Stimulated activated CD8-positive, alpha-beta memory T cell treated with anti-CD3 and anti-CD28 coated beads, Interleukin-4, amount 100 ng/mL, for 4 hours (primary cell): ENCODE results near the gene UGT1A6.
"Not testable (repeated sequence)": the region's sequence is repeated elsewhere in the genome, so short reads cannot be mapped to it uniquely, and the experiment has no call there.

ENCODE experiments used
- DNase-seq, 2 donors: peaks; one replicate each; pipeline ENCODE4 v3.0.0-alpha.2; 2020; ENCODE audit warnings: low read depth in 2 of 2, low spot score in 1 of 2

Gene UGT1A6

DNA sequence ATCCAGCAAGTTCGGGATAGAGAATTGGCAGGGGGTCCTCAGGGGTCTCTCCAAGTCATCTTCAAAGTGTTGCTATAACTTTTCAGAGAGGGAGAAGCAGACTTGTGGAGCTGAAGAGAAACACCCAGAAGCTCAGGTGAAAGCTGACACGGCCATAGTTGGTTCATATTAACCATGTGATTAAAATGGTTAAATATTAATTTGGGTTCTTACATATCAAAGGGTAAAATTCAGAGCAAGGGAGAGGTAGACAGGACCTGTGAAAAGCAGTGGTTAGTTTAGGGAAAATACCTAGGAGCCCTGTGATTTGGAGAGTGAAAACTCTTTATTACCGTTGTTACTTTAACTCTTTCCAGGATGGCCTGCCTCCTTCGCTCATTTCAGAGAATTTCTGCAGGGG is at the start of gene UGT1A6:
Gene UGT1A6, plus strand, starts transcription at position 243 of the 400 bp plus-strand sequence. Its CDS starts 115 bp downstream, at position 358.
- DNase-seq: no peak

GRCh38 chr2:233643128-233643527 is 49.6 kb upstream of the UGT1A6 start:
- DNase-seq: no peak

GRCh38 chr2:233646033-233646432 is 46.7 kb upstream of the UGT1A6 start:
- not testable (repeated sequence) for DNase-seq

DNA sequence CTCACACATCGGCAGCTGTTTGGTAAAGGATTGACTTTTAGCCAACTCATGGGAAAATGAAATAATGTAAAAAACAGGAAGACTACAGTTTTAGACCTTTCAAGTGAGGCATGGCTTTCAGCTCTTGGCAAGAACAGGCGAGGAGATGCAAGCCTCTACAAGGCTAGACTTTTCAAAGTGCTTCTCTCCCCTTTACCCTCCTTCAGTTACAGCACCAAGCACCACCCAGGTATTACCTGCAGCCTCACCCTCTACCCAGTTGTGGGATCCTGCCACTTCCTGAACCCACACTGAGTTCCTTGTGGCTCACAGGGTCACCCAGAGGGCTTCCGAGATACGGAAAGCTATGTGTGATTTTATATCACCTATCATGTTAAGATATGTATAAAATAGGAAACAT is 41.7 kb upstream of the UGT1A6 start:
- DNase-seq: no peak

DNA sequence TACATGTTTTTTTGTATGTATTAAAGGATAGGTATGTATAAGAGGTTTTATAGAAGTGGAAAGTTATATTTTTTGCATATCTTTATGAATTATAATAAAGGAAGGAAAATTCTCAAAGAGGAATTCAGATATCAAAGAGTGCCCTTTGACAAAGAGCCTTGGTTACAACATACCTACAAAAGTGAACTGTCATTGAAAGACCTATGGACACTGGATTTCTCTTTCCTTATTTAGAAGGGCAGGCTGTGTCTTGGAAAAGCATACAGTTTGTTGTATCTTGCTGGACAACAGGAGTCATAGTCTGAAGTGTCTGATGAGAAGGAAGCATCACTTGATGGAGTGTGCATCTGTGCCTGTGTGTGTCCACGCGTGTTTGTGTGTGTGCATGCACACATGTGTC is 41.3 kb upstream of the UGT1A6 start:
- DNase-seq: no peak

DNA sequence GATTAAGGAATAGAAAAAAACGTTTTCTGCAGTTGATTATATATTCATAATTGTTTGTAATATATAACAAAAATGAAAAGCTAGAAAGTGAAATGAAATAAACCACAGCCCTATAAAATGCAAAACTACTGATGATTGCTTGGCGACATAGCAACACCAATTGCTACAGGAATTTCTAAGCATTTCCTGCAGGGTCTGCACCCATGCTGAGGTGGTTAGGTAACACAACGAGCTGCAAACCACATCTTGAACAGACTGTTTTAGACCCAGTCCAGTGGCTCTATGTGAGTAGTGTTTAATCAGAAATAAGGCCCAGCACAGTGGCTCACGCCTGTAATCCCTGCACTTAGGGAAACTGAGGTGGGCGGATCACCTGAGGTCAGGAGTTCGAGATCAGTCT is 38.2 kb upstream of the UGT1A6 start:
- DNase-seq: no peak

- DNase-seq: no peak
Measured at GRCh38 chr2:233655043-233655442, 37.6 kb upstream of the UGT1A6 start.

GRCh38 chr2:233655943-233656342 is 36.7 kb upstream of the UGT1A6 start:
- DNase-seq: not testable (repeated sequence)

GRCh38 chr2:233656443-233656842 is 36.2 kb upstream of the UGT1A6 start:
- no peak for DNase-seq

DNA sequence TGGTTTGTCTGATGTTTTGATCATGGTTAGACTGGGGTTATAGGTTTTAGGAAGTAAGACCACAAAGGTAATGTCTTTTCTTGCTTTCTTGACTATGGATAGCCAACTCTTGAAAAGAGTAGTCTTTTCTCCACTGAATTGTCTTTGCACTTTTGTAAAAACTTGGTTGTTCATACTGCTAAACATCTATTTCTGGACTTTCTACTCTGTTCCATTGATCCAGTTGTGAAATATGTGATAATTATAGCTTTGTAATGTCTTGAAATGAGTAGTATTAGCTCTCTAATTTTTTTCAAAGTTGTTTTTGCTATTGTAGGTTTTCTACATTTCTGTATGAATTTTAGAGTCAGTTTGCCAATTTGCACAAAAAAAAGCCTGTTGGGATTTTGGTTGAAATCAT is 34.1 kb upstream of the UGT1A6 start:
- no peak for DNase-seq

DNA sequence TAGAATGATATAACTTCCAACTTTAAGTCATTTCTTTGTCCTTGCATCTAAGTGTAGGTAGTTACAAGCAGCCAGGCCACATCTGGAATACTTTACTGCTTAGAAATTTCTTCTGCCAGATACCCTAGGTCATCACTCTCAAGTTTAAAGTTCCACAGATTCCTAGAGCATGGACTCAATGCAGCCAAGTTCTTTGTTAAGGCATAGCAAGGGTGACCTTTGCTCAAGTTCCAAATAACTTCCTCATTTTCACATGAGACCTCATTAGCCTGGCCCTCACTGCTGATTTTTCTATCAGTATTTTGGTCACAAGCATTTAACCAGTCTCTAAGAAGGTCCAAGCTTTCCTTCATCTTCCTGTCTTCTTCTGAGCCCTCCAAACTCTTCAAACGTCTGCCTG is 28.8 kb upstream of the UGT1A6 start:
- no peak for DNase-seq

DNA sequence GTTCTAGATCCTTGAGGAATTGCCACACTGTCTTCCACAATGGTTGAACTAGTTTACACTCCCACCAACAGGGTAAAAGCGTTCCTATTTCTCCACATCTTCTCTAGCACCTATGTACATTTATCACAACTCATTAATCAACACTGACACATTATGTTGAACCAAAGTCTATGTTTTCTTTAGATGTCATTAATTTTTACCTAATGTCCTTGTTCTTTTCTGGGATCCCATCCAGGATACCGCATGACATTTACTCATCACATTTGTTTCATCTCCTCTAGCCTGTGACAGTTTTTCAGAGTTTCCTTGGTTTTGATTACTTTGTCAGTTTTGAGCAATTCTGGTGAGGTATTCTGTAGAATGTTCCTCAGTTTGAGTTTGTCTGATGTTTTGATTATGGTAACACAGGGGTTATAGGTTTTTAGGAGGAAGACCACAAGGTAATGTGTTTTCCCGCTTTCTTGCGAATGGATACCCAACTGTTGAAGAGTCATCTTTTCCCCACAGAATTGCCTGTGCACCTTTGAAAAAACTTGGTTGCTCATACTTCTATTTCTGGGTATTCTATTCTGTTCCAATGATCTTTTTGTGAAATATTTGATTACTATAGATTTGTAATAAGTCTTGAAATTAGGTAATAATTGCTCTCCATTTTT is 24.0 kb upstream of the UGT1A6 start:
- no peak for DNase-seq

DNA sequence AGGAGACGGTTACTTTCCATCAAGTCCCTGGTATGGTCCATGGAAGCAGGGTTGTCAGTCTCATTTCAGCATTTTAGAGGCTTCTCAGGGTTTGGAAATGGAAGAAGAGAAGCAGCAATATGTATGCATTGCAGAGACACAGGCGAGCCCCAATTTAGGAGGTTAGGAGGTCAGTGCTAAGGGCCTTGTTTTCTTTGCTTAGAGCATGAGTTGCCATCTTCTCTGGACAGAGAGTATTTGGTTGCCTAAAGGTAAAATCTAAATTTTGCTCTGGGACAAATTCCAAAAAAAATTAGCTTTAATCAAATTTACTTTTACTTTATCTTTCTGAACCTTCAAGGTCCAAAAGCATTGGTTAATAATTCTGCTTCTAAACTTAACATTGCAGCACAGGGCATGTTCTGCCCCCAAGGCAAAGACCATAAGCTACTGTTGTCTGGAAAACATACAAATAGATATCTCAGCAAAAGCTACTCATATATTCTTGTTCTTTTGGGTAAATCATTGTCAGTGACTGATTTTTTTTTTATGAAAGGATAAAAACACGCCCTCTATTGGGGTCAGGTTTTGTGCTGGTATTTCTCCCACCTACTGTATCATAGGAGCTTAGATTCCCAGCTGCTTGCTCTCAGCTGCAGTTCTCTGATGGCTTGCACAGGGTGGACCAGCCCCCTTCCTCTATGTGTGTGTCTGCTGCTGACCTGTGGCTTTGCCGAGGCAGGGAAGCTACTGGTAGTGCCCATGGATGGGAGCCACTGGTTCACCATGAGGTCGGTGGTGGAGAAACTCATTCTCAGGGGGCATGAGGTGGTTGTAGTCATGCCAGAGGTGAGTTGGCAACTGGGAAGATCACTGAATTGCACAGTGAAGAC is 21.2 kb upstream of the UGT1A6 start, which contains the start of gene UGT1A9:
Gene UGT1A9, plus strand, starts transcription at position 609 of the 872 bp plus-strand sequence. Its CDS starts 37 bp downstream, at position 646.
- DNase-seq: no peak

DNA sequence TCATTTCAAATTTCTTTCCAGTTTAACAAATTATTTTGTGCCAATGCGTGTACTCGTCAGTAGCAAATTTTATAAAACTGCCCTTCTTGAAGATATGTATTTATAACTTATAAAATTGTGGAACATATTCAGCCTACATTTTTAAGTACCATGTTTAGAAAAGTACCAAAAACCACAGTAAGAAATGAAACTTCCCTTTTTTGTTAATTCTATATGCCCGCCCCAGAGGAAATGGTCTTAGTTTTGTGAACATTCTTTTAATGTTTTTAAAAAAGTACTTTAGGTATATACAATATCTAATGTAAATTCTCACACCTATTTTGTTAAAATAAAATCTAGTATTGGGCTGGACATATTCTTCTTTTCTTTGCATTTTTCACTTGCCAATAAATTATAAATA is 19.8 kb upstream of the UGT1A6 start:
- DNase-seq: no peak

DNA sequence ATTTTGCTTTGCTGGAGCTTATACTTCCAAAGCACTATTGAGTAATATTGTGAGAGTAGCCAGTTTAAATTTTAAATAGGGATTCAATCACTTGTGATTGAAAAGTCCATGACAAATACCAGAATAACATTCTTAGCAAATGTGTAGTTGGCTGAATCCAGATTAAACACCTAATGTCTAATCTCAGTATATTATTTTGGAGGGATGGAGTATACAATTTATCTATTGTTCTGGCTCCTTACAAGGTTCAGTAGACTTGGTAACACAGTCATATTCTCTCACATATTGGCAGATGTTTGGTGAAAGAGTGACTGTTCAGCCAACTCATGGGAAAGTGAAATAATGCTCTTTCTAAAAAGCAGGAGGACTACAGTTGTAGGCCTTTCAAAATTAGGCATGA is 18.8 kb upstream of the UGT1A6 start:
- no peak for DNase-seq

DNA sequence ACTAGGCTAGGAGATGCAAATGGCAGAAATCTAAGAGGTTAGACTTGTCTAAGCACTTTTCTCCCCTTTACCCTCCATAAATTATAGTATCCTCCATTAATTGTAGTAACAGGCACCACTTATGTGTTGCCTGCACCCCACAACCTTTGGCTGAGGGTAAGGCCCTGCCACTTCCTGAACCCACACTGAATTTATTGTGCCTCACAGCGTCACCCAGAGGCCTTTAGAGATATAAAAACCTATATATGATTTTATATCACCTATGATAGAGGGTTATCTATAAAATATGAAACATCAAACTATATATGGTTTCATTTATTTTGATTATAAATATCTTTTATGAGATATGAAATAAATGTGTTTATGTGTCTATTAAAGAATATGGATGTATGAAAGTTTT is 18.4 kb upstream of the UGT1A6 start:
- DNase-seq: no peak

DNA sequence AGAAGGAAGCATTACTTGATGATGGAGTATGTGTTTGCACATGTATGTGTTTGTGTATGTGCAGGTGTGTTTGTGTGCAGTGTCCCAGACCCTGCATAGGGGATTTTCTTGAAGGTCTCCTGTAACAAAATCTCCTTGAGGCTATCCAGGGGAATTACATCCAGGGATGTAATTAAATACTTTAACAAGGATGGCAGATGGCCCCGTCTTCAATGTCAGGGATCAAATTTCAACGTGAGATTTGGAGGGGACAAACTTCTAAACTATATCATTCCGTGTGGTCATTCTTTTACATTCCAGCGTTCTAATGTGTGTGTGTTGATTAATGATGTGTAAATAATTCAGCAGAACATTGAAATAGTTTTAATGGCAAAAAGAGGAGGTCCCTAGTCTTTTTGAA is 17.7 kb upstream of the UGT1A6 start:
- DNase-seq: no peak

- DNase-seq: no peak
Measured at GRCh38 chr2:233676046-233676445, 16.6 kb upstream of the UGT1A6 start.

GRCh38 chr2:233679196-233679595 is 13.5 kb upstream of the UGT1A6 start:
- DNase-seq: no peak

DNA sequence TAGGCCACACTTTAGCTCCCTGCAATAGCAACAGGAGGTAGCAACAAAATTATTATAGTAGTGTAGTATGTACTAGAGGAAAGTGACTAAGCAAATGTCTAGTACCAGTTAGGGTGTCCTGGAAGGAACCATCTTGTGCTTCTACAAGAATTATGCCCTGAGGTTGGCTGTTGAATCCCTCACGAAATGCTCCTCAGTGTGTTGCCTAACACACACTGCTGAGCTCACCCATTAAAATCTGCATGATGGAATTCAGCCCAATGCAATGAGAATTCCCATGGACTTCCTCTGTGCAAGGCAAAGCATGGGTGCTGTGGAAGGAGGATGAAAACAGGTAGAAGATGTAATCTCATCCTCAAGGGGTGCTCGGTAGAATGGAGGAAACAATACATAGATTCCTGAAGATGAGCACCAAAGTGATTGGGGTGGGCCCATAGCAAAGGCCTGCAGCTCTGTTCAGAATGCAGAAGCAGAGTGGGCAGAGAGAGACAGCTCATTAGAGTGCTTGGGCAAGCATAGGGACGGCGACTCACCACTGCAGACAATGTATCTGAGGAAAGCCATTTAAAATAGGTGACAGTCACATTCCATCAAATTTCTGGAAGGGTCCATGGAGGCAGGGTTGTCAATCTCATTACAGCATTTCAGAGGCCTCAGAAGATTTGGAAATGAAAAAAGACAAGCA is 12.2 kb upstream of the UGT1A6 start:
- no peak for DNase-seq

DNA sequence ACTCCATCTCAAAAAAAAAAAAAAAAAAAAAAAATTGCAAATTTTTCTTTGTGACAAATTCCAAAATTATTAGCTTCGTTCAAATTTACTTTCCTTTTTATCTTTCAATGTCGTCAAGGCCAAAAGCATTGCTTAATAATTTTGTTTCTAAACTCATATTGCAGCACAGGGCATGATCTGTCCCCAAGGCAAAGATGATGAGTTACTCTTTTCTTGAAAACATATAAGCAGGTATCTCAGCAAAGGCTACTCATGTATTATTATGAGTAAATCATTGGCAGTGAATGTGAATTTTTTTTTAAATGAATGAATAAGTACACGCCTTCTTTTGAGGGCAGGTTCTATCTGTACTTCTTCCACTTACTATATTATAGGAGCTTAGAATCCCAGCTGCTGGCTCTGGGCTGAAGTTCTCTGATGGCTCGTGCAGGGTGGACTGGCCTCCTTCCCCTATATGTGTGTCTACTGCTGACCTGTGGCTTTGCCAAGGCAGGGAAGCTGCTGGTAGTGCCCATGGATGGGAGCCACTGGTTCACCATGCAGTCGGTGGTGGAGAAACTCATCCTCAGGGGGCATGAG is 11.1 kb upstream of the UGT1A6 start, which contains the start of gene UGT1A7:
Gene UGT1A7, plus strand, starts transcription at position 381 of the 579 bp plus-strand sequence. Its CDS starts 37 bp downstream, at position 418.
- DNase-seq: no peak
